Activated CD8-positive, alpha-beta memory T cell treated with anti-CD3 and anti-CD28 coated beads, Interleukin-2, amount 50 U/mL, for 4 hours (primary cell): Measurements from ENCODE around the gene SAG.
"Not testable (repeated sequence)": the region's sequence is repeated elsewhere in the genome, so short reads cannot be mapped to it uniquely, and the experiment has no call there.

ENCODE experiments used
- DNase-seq: peaks from one replicate; pipeline ENCODE4 v3.0.0-alpha.2; 2020

SAG gene

GRCh38 chr2:233358335-233358734, 50.7 kb downstream of the SAG start:
- DNase-seq, result no peak

DNA sequence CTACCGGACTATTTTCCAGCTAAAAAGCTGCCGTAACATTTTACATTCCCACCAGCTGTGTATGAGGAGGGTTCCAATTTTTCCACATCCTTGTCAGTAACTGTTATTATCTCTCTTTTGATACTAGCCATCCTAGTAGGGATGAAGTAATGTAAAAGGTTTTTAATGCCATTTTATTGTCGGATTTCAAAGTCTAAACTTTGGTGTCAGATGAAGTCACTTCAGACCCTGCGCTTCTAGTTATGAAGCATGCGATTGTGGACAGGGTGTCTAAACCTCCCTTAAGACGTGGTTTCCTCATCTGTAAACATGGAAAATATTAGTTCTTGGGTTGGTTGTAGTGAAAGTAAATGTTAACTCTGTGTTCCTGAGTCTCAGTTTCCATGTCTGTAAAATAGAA, 51.3 kb downstream of the SAG start:
- no peak for DNase-seq

DNA sequence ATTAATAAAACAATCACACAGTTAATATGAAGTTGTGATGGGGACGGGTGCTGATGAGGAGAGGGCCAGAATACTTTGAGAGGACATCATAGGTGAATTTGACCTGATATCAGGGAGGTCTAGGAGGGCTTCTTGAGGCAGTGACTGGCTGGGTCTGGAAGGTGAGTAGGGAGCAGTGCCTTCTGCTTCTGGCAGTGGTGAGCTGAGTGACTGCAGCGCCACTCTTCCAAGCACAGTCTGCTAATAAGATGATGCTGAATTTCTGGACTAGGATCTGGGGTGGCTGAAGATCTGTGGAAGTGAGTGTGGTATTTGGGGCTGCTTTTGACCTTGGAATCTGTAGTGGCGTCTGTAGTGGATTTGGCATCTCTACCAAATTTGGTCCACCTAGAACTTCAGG, 52.2 kb downstream of the SAG start:
- DNase-seq, result no peak

DNA sequence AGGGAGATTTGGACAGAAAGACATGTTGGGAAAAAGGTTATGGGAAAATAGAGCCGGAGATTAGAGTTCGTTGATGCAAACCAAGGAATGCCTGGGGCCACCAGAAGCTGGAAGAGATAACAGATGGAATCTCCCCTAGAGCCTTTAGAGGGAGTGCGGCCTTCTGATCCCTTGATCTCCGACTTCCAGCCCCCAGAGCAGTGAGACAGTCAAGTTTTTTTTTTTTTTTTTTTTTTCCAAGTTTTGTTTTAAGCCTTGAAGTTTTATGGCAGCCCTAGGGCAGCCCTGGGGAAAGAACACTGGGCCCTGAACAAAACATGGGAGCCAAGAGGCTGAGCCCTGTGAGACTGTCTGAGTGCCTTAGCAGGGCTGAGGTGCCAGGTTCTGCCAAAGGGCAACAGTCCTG, 53.2 kb downstream of the SAG start:
- DNase-seq, result no peak

DNA sequence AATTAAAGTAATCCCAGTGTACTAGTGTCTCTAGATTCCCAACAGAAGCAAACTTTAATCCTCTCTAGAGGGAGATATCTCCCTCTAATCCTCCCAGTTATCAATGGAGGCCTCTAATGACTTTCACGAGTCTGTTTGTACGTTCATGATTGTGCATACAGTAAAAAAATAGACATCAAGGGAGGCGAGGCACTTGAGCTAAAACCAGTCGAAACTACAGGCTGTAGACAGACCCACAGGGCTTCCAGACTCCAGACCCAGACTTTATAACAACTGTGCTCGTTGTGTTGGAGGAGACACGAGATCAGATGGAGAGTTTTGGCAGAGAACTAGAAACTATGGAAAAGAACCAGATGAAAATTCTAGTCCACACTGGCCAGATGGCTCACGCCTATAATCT, 53.7 kb downstream of the SAG start:
- DNase-seq, result no peak

GRCh38 chr2:233362742-233363141, 55.1 kb downstream of the SAG start:
- DNase-seq, result no peak

- no peak for DNase-seq
Measured at GRCh38 chr2:233363744-233364235, 56.2 kb downstream of the SAG start.

DNA sequence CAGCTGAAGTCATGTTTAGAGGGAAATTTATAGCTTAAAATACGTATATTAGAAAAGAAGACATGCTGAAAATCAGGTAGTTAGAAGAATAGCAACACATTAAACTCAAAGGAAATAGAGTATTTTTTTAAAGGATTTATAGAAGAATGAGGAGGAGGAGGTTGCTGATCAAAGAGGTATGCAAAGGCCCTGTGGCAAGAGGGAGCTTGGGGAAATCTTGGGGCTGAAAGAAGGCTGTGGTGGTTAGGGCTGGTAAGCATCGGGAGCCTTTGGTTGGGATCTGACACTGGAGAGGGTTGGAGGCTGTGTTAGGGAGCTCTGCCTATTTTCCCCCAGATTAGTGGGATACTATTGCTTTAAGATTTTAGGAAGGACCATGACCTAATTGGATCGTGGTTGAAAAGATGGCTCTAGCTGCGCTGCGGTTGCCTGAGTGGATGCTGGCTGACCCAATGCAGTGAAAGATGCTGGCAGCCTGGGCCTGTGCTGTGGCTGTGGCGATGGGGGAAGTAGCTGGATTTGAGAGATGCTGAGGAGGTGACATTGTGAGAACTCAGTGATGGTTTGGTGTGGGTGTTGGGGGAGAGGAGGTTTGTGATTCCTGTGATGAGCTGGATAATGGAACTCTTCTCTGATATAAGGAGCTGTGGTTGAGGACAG, 58.4 kb downstream of the SAG start:
- no peak for DNase-seq

DNA sequence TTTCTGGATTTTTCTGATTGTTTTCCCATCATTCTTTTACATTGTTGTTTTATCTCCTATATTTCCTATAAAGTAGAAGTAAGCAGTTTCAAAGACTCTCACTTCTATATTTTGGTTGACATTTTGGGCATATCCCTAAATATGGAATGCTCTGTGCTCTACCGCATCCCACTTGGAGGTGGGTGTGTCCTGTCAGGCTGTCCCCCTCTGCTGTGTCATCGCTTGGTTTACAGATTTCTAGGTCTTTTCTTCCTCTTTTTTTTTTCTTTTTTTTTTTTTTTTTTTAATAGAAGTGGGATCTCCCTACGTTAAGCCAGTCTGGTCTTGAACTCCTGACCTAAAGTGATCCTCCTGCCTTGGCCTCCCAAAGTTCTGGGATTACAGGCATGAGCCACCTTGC, 60.0 kb downstream of the SAG start:
- no peak for DNase-seq

DNA sequence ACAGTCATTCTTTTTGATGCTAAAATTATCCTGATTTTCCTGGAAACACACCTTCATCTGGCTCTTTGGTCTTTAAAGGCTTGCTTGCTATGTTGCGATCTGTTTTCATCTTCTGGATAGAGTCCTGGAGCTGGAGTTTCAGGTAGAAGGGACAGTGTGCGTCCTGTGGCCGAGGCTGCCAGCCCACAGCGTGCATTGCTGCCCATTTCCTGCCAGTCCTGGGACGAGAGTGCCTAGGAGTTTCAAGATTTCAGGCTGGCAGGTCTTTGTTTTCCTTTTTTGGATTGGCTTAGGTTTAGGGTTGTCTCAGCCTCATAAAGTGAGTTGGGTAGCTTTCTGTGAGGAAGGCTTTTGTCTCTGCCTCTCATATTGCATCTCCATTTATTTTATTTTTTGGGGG, 61.1 kb downstream of the SAG start:
- DNase-seq, result no peak

- no peak for DNase-seq
Measured at GRCh38 chr2:233369462-233369861, 61.8 kb downstream of the SAG start.

- no peak for DNase-seq
Measured at GRCh38 chr2:233369897-233370685, 62.5 kb downstream of the SAG start.

DNA sequence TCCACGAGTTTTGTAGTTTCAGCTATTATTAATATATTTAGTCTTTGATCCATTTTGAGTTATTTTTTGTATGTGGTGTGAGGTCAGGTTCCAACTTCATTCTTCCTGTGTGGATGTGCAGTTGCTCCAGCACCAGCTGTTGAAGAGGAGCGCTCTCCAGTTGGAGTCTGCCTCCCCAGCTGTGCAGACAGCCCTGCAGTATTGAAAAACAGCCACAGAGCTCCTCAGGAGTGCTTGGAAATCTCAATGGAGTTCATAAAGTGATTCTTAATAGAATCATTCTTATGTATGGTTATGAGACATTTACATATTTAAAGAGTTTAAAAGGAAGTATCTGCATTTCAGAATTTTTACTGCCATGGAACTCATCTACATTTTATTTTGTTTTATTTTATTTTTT, 64.0 kb downstream of the SAG start:
- DNase-seq, result no peak

DNA sequence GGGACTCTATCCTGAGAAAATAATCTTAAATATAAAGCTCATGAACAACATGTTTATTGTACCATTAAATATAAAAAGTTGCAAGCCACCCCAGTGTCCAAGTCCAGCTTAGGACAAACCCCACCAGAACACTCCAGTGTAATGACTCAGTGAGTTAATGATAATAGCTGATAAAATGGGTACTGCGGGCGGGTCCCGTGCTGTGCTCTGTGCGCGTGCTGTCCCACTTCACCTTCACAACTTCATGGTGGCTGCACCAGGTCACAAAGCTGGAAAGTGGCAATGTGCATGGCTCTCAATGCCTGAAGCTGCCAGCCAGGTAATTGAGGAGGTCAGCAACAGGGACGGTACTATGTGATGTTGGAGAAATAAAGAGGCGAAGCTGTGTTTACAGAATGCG, 65.2 kb downstream of the SAG start:
- no peak for DNase-seq

DNA sequence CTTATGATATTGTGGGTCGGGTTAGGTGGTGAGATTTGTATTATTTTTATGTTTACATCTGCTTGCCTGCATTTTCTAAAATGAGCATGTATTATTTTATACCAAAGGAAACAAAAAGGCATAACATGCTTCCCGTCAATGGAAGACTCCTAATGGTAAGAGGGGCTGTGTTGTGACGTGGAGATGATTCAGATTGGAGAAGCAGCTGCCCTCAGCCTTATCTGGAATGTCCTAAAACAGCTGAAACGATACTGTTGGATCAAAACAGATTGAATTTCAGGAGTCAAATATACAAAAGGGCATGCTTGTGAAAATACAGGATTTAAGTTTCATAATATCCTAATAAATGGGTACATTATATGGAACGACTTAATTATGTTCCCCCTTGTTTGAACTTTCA, 65.7 kb downstream of the SAG start:
- no peak for DNase-seq

DNA sequence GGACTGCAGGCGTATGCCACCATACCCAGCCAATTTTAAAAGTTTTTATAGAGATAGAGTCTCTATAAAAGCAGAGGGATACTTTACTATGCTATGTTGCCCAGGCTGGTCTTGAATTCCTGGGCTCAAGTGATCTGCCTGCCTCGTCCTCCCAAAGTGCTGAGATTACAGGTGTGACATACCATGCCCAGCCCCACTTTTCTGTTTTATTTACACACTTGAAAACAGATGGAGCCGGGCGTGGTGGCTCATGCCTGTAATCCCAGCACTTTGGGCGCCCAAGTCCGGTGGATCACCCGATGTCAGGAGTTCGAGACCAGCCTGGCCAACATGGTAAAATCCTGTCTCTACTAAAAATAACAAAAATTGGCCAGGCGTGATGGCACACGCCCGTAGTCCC, 67.2 kb downstream of the SAG start:
- DNase-seq, result not testable (repeated sequence)

GRCh38 chr2:233375490-233376314, 68.1 kb downstream of the SAG start:
- DNase-seq, result no peak

- DNase-seq, result no peak
Measured at GRCh38 chr2:233379034-233379433, 71.4 kb downstream of the SAG start.

DNA sequence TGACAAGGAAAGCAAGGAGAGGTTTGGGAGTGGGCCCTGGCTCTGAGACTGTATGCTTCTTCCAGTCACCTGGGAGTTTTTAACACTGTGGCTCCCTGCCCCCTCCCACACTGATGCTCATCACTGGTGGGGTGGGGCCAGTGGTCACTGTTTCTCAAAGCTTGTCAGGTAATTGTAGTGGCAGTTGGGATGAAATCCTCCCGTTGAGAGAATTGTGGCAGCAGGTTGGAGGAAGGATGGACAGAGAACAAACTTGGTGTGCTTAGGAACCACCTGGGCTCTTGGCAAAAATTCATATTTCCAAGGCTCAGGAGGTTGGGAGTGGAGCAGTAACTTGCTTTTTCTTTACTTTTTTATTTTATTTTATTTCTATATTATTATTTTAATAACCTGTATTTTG, 71.8 kb downstream of the SAG start:
- DNase-seq, result no peak

DNA sequence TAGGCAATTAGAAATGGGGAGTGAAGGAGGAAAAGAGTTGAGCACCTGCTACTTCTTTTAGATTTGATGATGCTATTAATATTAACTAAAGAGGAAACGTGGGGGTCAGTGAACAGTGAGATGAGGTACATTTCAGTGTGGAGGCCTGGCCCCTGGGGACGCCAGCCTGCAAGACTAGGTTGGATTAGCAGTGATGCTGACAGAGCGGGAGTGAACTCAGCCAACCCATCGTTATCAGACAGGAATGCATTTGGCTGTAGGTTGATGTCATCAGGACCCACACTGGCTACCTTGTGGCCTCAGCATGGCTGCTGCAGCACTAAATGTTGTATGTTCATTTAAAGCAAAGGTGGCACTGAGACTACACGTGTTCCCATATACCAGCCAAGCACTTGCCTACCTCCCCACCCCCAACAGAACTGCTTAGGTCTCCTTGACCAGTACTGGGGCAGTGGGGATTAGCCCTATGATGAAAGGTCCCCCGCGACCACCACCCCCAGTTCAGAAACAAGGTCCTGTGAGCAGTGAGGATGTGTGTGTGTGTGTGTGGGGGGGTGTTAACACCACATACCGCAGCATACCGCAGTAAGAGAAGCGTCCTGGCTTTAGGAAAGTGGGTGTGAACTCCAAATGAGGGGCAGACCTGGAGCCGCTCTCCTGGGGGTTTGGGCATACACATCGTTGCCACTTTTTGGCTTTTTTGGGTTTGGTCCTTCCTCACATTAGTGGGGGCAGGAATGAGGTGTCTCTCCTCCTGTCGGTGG, 72.7 kb downstream of the SAG start:
- DNase-seq, result no peak

- no peak for DNase-seq
Measured at GRCh38 chr2:233380995-233381637, 73.5 kb downstream of the SAG start.

GRCh38 chr2:233381638-233381995, 74.0 kb downstream of the SAG start:
- no peak for DNase-seq

GRCh38 chr2:233384015-233384414, 76.4 kb downstream of the SAG start:
- DNase-seq, result no peak
